Transverse colon (tissue), 3 donors: ENCODE measurements around the gene ATP9A.

Experiments
- CTCF ChIP-seq, 5 experiments: fragments of 200-600 bp in 3 of 5; fragments of 450-650 bp in 2 of 5; sonication (generic) in 3 of 5; IDR thresholded peaks; 1 replicate in 2 of 5; 2 replicates in 3 of 5; pipeline ENCODE4 v1.5.1; 2016 to 2017; ENCODE audit warnings: antibody characterized with exemption in 5 of 5, inconsistent platforms in 3 of 5, mild to moderate bottlenecking in 2 of 5, moderate library complexity in 1 of 5
- EP300 ChIP-seq: sonication (generic); formaldehyde crosslinking; IDR thresholded peaks from one replicate; pipeline ENCODE4 v1.6.1; 2017; ENCODE audit warnings: antibody characterized with exemption, low read depth
- POLR2A ChIP-seq: fragments of 450-650 bp; IDR thresholded peaks from one replicate; pipeline ENCODE4 v1.6.1; 2016; ENCODE audit warnings: antibody characterized with exemption, mild to moderate bottlenecking, moderate library complexity

- TF ChIP-seq CTCF (IDR thresholded peaks at IDR 0.05) (no peak), EP300 (no peak), POLR2A (no peak)
Observed at GRCh38 chr20:51738877-51739447, 29.2 kb downstream of the ATP9A start.
